ENCODE data around the gene POU2AF1.
"Not testable (repeated sequence)": the region's sequence is repeated elsewhere in the genome, so short reads cannot be mapped to it uniquely, and the experiment has no call there.

The POU2AF1 gene

GRCh38 chr11:111408789-111409727 lies 30.0 kb upstream of the POU2AF1 start:
- DNase-seq, result no peak

- no peak for DNase-seq
Measured at GRCh38 chr11:111407652-111408051, 28.6 kb upstream of the POU2AF1 start.

- no peak for DNase-seq
Measured at GRCh38 chr11:111406589-111406988, 27.5 kb upstream of the POU2AF1 start.

GRCh38 chr11:111406091-111406490 lies 27.0 kb upstream of the POU2AF1 start:
- DNase-seq, result no peak

GRCh38 chr11:111405551-111405950 lies 26.5 kb upstream of the POU2AF1 start:
- no peak for DNase-seq

GRCh38 chr11:111403051-111403726 lies 24.1 kb upstream of the POU2AF1 start:
- DNase-seq, result no peak

GRCh38 chr11:111402411-111402810 lies 23.3 kb upstream of the POU2AF1 start:
- DNase-seq, result no peak

GRCh38 chr11:111401957-111402356 lies 22.9 kb upstream of the POU2AF1 start:
- not testable (repeated sequence) for DNase-seq

- DNase-seq, result no peak
Measured at GRCh38 chr11:111400595-111400994, 21.5 kb upstream of the POU2AF1 start.

GRCh38 chr11:111399187-111400031 lies 20.3 kb upstream of the POU2AF1 start:
- DNase-seq, result no peak

GRCh38 chr11:111397034-111397433 lies 18.0 kb upstream of the POU2AF1 start:
- peak; percentile 79 for DNase-seq

GRCh38 chr11:111395749-111396148 lies 16.7 kb upstream of the POU2AF1 start:
- DNase-seq, result no peak

GRCh38 chr11:111395081-111395480 lies 16.0 kb upstream of the POU2AF1 start:
- peak; percentile 40 for DNase-seq

- DNase-seq, result not testable (repeated sequence)
Measured at GRCh38 chr11:111394147-111394546, 15.1 kb upstream of the POU2AF1 start.

- no peak for DNase-seq
Measured at GRCh38 chr11:111393585-111393984, 14.5 kb upstream of the POU2AF1 start.

GRCh38 chr11:111393096-111393495 lies 14.0 kb upstream of the POU2AF1 start:
- no peak for DNase-seq

GRCh38 chr11:111392552-111392951 lies 13.5 kb upstream of the POU2AF1 start:
- DNase-seq, result no peak

GRCh38 chr11:111391328-111392124 lies 12.5 kb upstream of the POU2AF1 start:
- DNase-seq, result no peak

GRCh38 chr11:111388842-111389241 lies 9.8 kb upstream of the POU2AF1 start:
- no peak for DNase-seq

GRCh38 chr11:111388420-111388819 lies 9.3 kb upstream of the POU2AF1 start:
- DNase-seq, result no peak

- DNase-seq, result no peak
Measured at GRCh38 chr11:111387363-111387762, 8.3 kb upstream of the POU2AF1 start.

- DNase-seq, result no peak
Measured at GRCh38 chr11:111386611-111387150, 7.6 kb upstream of the POU2AF1 start.

Data from NCI-H1048 (cell line).